GM21390 (cell line): Measurements from ENCODE around the gene MATCAP1.

Experiments used
- ATAC-seq: cut with Tn5 transposase; IDR thresholded peaks from one replicate; pipeline ENCODE4 v1.9.1; 2021; ENCODE audit not compliant: unreplicated experiment

The MATCAP1 gene

DNA sequence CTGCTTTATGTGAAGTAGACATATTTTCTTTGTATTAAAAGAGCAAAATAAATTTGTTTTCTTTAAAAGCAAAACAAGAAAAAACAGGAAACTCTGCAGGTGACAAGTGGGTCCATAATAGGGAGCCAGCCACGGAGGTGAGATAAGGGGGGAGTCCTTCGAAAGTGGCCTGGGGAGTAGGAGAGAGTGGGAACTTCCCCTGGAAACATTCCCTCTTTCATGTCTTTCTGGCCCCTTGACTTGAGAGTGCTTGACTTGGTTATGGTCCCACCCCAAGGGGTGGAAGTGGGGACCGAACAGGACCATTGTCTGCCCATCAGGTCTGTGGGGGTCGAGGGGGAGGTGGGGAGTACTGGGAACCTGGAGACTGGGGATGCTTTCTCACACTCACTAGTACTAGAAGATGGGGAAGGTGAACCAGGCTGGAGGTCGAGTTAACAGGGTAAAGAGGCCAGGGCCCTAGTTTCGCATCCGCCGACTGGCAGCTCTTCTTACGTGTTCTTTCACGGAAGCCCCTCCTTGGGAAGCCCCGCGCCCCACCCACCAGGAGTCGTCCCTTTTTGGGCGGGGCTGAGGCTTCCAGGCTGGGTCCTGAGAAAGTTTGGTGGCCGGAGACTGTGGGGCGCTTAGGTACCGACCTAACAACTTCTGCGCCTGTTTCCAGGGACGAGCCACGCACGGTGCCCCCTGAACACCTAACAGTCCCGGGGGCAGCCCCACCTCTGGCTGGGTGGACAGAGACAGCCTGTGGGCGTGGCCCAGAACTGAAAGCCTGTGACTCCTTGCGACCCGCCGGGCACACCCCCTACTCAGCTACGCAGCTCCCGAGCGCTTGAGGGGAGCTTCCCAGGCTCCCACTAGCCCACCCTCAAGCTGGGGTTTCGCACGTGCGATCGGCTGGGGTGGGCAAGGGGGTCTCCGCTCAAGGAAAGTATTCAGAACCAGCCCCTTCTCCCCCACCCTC lies 24.8 kb downstream of the MATCAP1 start:
- peak; percentile 34 for ATAC-seq

- ATAC-seq, result no peak
Measured at GRCh38 chr16:67157892-67158635, 25.7 kb downstream of the MATCAP1 start.

DNA sequence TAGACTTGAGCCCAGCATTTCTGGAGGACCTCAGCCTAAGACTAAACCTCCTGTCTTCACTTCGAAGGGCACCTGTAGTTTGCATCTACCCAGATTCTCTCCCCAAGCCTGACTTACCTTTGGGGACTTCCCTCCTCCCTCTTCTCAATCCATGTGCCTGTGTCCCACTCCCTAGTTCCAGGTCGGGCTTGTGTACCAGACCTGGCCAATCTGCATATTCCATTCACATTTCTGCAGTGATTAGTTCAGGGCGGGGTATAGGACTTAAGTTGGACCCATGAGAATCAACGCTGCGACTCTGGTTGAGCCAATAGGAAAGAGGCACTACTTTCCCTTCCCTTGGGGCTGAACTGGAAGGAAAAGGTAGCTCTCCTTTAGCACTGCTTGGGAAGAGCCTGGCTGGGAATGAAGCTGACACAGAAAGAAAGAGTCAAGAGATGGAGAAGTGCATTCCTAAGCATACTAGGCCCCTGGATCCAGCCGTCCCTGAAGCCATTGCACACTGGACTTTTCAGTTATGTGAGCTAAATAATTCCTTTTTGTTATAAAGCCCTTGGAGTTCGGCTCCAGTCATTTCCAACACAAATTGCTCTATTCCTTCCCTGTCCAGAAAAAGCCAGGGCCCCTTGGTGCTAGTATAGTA lies 26.5 kb downstream of the MATCAP1 start:
- ATAC-seq, result no peak

DNA sequence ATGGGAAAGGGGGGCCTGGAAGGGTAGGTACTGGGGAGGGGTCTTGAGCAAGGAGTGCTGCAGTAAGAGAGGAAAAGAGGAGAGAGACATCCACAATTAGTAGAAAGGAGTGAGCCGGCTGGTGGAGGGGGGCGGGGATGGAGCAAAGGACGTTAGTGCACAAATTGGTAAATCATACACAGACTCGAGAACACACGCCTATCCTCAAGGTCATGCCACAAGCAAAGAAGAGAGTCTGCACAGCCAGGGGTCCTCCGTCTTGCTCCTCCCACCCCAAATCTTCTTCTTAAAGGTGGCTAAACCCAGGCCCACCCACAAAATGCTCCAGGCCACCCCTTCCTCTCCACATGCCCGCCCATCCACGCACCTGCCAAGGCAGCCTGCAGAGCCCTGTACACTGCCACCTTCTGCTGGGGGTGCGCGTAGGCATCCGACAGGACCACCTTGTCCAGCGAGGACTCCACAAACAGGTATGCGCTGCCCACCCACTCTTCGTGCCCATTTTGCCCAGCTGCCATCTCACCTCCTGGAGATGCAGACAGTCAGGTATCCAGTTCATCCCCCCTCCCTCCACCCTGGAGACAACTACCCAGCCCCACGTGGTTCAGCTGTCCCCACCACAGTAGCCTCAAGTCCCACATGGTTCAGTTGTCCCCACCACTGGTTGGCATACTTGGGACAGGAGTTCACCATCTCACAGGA lies 27.5 kb downstream of the MATCAP1 start:
- ATAC-seq, result no peak

DNA sequence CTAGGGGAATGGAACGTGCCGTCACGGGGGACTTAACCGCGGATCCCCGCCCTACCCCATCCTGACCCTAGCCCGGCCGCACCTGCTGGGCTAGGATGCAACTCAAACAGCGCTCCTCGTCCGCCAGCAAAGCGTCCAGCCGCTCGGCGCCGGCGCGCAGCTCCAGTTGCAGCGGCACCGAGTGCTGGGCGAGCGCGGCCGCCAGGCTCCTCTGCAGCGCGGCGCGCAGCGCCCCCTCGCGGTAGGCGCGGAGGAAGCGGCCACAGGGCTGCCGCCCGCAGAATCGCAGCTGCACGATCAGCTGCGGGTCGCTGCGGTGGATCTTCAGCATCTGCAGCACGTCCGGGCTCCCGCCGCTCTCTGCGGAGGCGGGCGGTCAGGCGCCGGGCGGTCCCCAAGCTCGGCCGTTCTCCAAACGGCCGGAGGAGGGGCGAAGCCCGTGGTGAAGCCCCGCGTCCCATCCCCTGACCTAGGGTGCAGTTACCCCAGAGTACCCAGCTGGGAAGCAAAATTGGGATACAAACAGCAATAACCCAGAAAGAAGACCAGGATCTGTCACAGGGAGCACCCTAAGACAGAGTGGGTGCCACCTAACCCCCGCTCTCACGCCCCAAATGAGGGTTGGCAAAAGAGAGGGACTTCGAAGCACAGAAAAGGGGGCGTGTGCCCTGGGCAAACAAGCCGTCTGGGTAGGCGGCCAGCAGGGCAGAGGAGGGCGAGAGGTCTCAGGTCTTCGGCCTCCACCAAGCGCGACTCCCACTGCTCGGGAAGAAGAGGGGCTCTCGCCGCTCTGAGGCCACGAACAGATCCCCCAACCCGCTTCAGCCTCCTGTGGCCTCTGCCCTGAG lies 28.2 kb downstream of the MATCAP1 start:
- ATAC-seq, result no peak

- ATAC-seq, result no peak
Measured at GRCh38 chr16:67154578-67155294, 29.0 kb downstream of the MATCAP1 start.

GRCh38 chr16:67151431-67152097 lies 32.2 kb downstream of the MATCAP1 start:
- no peak for ATAC-seq

- ATAC-seq, result peak; percentile 70
Measured at GRCh38 chr16:67150833-67151396, 32.8 kb downstream of the MATCAP1 start, which contains the start of gene B3GNT9. TSS of gene B3GNT9 (minus strand) at chr16:67150998. CDS start at chr16:67150485, 513 bp downstream.

DNA sequence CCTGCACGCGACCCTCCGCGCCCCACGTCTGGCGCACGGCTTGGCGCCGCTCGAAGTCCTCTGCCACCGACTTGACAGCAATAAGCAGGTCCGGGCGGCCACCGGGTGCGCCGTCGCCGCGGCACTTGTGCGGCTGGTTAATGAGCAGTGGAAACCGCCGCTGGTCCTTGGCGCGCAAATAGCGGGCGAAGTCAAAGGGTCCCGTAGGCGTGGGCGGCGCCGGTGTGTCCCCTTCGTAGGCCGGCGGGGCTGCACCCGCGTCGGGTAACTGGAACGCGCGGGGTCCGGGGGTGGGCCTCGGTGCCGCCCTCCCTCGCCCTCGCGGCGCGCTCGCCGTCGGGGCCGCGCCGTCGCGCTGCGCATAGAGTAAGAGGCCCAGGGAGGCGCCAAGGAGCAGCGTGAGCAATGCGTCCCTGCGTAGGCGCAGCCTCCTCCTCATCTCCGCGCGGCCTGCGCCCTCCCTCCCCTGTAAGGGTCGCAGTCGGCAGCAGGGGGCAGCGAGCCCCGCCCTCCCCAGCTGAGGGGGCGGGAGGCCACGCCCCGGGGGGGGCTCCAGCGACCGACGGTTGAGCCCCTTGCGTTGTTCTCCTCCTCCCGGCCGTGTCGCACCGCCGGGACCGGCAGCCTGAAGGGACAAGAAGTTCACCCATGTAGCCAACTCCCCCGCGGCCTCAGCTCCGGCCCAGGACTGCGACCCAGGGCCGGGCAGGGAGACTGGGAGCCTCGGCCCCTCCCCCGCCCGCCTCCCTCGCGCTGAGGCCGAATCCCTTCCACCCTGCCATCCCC lies 33.5 kb downstream of the MATCAP1 start:
- ATAC-seq, result peak; percentile 24

DNA sequence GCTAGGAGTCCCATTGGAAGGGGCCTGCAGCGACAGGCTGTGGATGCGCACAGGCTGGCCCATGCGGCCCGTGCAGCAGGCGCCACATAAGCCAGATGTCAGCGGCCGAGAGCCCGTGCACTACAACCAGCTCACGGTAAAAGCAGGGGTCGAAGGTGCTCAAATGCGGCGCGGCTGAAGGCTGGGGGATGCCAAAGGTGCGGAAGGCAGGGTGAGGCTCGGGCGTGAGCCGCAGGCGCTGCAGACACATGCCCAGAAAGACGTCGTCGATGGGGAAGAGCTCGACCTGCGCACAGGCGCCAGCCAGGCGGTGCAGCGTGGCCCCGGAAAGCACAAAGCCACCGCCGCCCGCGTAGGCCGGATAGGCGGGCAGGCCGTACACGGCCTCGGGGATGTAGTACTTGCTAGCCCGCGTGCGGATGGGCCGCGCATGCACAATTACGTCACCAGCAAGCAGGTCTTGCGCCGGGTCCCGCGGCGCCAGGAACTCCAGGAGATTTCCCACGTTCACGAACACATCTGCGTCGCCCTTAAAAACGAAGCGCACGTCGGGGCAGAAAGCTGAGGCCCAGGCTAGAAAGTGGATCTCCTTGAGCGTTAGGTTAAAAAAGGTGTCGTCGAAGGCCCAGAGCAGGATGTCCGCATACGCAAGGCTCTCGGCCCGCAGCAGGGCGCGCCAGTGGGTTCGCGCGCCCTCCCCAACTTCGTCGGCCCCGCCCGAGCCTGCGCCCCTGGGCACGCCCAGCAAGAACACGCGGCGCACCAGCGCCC lies 34.3 kb downstream of the MATCAP1 start:
- ATAC-seq, result no peak

GRCh38 chr16:67148656-67149275 lies 35.0 kb downstream of the MATCAP1 start:
- no peak for ATAC-seq

DNA sequence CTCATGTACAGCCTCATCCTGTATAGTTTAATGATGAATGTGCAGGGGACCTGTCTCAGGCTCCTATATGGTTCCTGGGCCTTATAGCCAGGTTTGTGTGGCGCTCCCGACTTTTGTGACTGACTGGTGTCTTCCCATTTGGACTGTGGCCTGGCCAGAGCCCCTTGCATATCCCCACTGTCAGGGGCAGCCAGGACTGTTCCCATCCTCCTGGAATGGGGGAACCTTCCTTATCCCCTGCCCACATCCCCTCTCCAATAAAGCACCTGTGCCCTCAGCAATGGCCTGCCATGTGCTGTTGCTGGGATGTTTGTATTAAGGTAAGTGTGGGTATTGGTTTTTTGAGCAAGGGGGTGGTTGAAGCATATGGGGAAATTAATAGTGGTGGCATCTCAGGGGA lies 35.5 kb downstream of the MATCAP1 start:
- ATAC-seq, result no peak

GRCh38 chr16:67147437-67148140 lies 36.2 kb downstream of the MATCAP1 start:
- no peak for ATAC-seq

DNA sequence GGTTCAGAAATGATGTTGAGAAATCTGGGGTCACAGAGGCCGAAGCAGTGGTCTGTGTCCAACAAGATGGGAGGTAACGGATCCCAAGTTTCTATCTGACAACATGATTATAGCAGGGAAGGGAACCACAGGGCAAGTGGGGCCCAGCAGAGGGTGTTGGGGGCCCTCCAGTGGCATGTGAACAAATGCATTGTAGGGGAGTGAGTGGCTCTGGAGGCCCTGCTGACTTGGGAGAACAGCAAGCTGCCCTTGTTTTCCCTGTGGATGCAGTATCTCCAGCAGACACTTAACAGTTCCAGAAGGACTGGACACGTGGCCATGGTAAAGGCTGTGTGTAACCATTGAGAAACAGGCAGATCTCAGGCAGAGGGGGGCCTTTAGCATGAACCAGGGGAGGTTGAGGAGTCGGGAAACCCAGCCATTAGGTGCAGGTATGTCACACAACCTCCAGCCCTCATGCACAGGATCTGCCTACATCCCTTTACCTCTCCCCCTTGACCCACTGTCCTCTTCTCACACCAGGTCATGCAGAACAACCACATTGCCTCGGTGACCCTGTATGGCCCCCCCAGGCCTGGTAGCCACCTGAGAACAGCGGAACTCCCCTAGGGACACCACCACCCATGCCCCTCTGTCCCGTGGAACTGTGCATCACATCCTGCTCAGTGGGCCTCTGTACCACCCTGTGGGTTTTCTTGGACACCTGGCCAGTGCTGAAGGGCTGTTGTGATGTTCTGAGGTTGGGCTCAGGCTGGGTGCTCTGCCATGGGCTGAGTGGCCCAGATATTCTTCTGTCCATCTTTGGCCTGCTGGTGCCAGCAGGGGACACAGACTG lies 37.0 kb downstream of the MATCAP1 start:
- no peak for ATAC-seq

DNA sequence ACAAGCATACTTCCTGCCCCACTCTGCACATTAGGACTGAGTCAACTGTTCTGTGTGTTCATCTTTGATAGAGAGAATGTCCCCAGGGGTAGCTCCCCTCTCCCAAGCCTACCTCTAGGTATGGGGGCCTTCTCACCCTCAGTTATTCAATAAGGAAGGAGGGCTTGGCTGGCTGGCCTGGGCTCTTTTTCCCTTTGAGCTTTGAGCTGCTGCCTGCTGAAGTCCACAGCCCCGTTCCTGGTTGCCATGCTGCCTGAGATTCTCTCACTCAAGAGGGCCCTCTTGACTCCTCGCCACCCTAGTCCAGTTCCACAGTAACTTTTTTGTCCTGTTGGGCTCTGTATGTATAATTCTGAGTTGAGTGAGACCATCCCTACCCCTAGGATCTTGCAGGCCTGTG lies 38.0 kb downstream of the MATCAP1 start:
- ATAC-seq, result no peak
